H1 (cell line): ENCODE results near the gene PNMA6E. TPM values are rescaled to one million over a fixed set of nuclear protein-coding genes. Genes with fewer than 3 reads are reported as not detected.

Source experiments
- CTCF ChIA-PET: fragments of 300-600 bp; sonication (Branson Sonifier 250); formaldehyde crosslinking; loops from one replicate; lab custom pipeline; 2021; ENCODE audit not compliant: partially characterized antibody; lab: Charles Lee
- POLR2A ChIA-PET: fragments of 300-600 bp; sonication (Branson Sonifier 250); formaldehyde crosslinking; loops from one replicate; lab custom pipeline; 2021; ENCODE audit warnings: inconsistent platforms; ENCODE audit not compliant: partially characterized antibody; lab: Charles Lee
- DNase-seq, 2 experiments: peaks; one replicate each; pipeline versions ENCODE4 v3.0.0 to v3.0.0-alpha.2; 2010 to 2022; ENCODE audit warnings: low spot score in 2 of 2, low read depth in 1 of 2, mixed read lengths in 1 of 2
- FAIRE-seq: peaks from 2 replicates; lab custom pipeline; 2011; peaks lifted over from hg19 to GRCh38; lab: Jason Lieb, UNC
- H2AFZ ChIP-seq: 2 replicates; pipeline ENCODE4 v1.8.1; 2012; ENCODE audit warnings: low read length, inconsistent platforms
- H2AK5ac ChIP-seq: 2 replicates; pipeline ENCODE4 v1.6.1; 2013; ENCODE audit warnings: low read depth, low read length
- H2BK120ac ChIP-seq: replicated peaks from 2 replicates; pipeline ENCODE3; 2013; ENCODE audit warnings: low read depth, low read length, inconsistent platforms
- H2BK12ac ChIP-seq: 2 replicates; pipeline ENCODE4 v1.6.1; 2013; ENCODE audit warnings: low read depth, low read length
- H2BK15ac ChIP-seq: 2 replicates; pipeline ENCODE4 v1.6.1; 2013; ENCODE audit warnings: low read length
- H2BK20ac ChIP-seq: 2 replicates; pipeline ENCODE4 v1.6.1; 2013; ENCODE audit warnings: low read length
- H2BK5ac ChIP-seq: 2 replicates; pipeline ENCODE4 v1.6.1; 2013; ENCODE audit warnings: low read depth, low read length
- H3K14ac ChIP-seq: 2 replicates; pipeline ENCODE4 v1.6.1; 2013; ENCODE audit warnings: inconsistent platforms; ENCODE audit not compliant: insufficient read length
- H3K18ac ChIP-seq: 2 replicates; pipeline ENCODE4 v1.6.1; 2013; ENCODE audit warnings: low read length; ENCODE audit errors: extremely low read depth
- H3K23ac ChIP-seq: 2 replicates; pipeline ENCODE4 v1.6.1; 2013; ENCODE audit warnings: inconsistent platforms; ENCODE audit not compliant: insufficient read length
- H3K23me2 ChIP-seq: 2 replicates; pipeline ENCODE4 v1.6.1; 2013; ENCODE audit warnings: low read depth, low read length
- H3K27ac ChIP-seq: 2 replicates; pipeline ENCODE4 v1.6.1; 2011; ENCODE audit warnings: low read depth, low read length, inconsistent platforms
- H3K27me3 ChIP-seq, 4 experiments: replicated peaks in 1 of 4; 1 replicate in 1 of 4; 2 replicates in 3 of 4; pipeline versions ENCODE4 v1.6.1 to v1.8.1; 2011 to 2013; ENCODE audit warnings: low read length in 3 of 4, mild to moderate bottlenecking in 3 of 4, inconsistent platforms in 2 of 4, mixed read lengths in 2 of 4, moderate library complexity in 1 of 4; ENCODE audit not compliant: control insufficient read depth in 3 of 4, insufficient read depth in 3 of 4; ENCODE audit errors: extremely low read depth in 1 of 4
- H3K36me3 ChIP-seq, 4 experiments: 2 replicates each; pipeline versions ENCODE4 v1.6.1 to v1.8.1; 2011 to 2013; ENCODE audit warnings: mild to moderate bottlenecking in 4 of 4, low read length in 3 of 4, moderate library complexity in 2 of 4, control low read depth in 1 of 4, inconsistent platforms in 1 of 4; ENCODE audit not compliant: insufficient read depth in 4 of 4, control insufficient read depth in 2 of 4
- H3K4ac ChIP-seq: replicated peaks from 2 replicates; pipeline ENCODE3; 2013; ENCODE audit warnings: low read length, low read depth, mixed read lengths, inconsistent platforms; ENCODE audit not compliant: insufficient read length
- H3K4me1 ChIP-seq, 4 experiments: replicated peaks in 1 of 4; 1 replicate in 1 of 4; 2 replicates in 3 of 4; pipeline versions ENCODE4 v1.6.1 to v1.8.1; 2011 to 2013; ENCODE audit warnings: low read length in 3 of 4, inconsistent platforms in 2 of 4, mixed read lengths in 1 of 4; ENCODE audit not compliant: insufficient read depth in 4 of 4, control insufficient read depth in 3 of 4
- H3K4me2 ChIP-seq, 2 experiments: 2 replicates each; pipeline versions ENCODE4 v1.6.1 to v1.8.1; 2011 to 2013; ENCODE audit warnings: low read depth in 2 of 2, low read length in 2 of 2, control low read depth in 1 of 2, inconsistent platforms in 1 of 2, mild to moderate bottlenecking in 1 of 2; ENCODE audit not compliant: insufficient read depth in 1 of 2
- H3K4me3 ChIP-seq, 4 experiments: fragments of 200-600, 300-600 bp in 1 of 4; sonication (generic), shearing (Covaris generic), sonication (Bioruptor Twin) in 1 of 4; 2 replicates each; pipeline versions ENCODE4 v1.5.1 to v1.8.1; 2011 to 2016; ENCODE audit warnings: low read length in 4 of 4, low read depth in 3 of 4, control low read depth in 2 of 4, inconsistent platforms in 2 of 4, mild to moderate bottlenecking in 2 of 4, mixed read lengths in 1 of 4, moderate library complexity in 1 of 4; ENCODE audit not compliant: insufficient read depth in 2 of 4; ENCODE audit errors: extremely low read depth in 1 of 4
- H3K56ac ChIP-seq: replicated peaks from 2 replicates; pipeline ENCODE3; 2013; ENCODE audit warnings: low read depth, mild to moderate bottlenecking, mixed read lengths, low read length, inconsistent platforms; ENCODE audit not compliant: insufficient read length
- H3K79me1 ChIP-seq: 2 replicates; pipeline ENCODE4 v1.6.1; 2013; ENCODE audit warnings: low read depth, low read length, control low read depth
- H3K79me2 ChIP-seq, 2 experiments: 2 replicates each; pipeline versions ENCODE4 v1.6.1 to v1.8.1; 2012 to 2013; ENCODE audit warnings: low read length in 2 of 2, mild to moderate bottlenecking in 2 of 2, inconsistent platforms in 1 of 2; ENCODE audit not compliant: insufficient read depth in 2 of 2, control insufficient read depth in 1 of 2
- H3K9ac ChIP-seq, 4 experiments: replicated peaks in 1 of 4; 1 replicate in 1 of 4; 2 replicates in 3 of 4; pipeline versions ENCODE4 v1.6.1 to v1.8.1; 2011 to 2013; ENCODE audit warnings: low read depth in 3 of 4, low read length in 3 of 4, control low read depth in 2 of 4, mild to moderate bottlenecking in 2 of 4, moderate library complexity in 2 of 4, inconsistent platforms in 1 of 4; ENCODE audit errors: extremely low read depth in 1 of 4
- H3K9me3 ChIP-seq, 2 experiments: 2 replicates each; pipeline versions ENCODE4 v1.6.1 to v1.8.1; 2012 to 2013; ENCODE audit warnings: mild to moderate bottlenecking in 2 of 2, moderate library complexity in 2 of 2, control low read depth in 1 of 2, inconsistent platforms in 1 of 2, low read depth in 1 of 2, low read length in 1 of 2, mixed read lengths in 1 of 2; ENCODE audit not compliant: insufficient read depth in 2 of 2
- H4K20me1 ChIP-seq, 2 experiments: replicated peaks in 1 of 2; 2 replicates each; pipeline versions ENCODE3 to v1.8.1; 2011 to 2013; ENCODE audit warnings: inconsistent platforms in 2 of 2, low read length in 2 of 2, mild to moderate bottlenecking in 1 of 2; ENCODE audit not compliant: insufficient read depth in 2 of 2, control insufficient read depth in 1 of 2
- H4K5ac ChIP-seq: 2 replicates; pipeline ENCODE4 v1.6.1; 2013; ENCODE audit warnings: low read length, low read depth, mixed read lengths, inconsistent platforms; ENCODE audit not compliant: insufficient read length
- H4K8ac ChIP-seq: 2 replicates; pipeline ENCODE4 v1.8.0; 2013; ENCODE audit warnings: mild to moderate bottlenecking, moderate library complexity, low read length, inconsistent platforms; ENCODE audit not compliant: insufficient read depth; ENCODE audit errors: extremely low read depth
- H4K91ac ChIP-seq: replicated peaks from 2 replicates; pipeline ENCODE3; 2013; ENCODE audit warnings: low read length, mixed read lengths, inconsistent platforms; ENCODE audit not compliant: insufficient read length
- BACH1 ChIP-seq: IDR thresholded peaks from 2 replicates; pipeline ENCODE4 v1.6.1; 2012; ENCODE audit warnings: low read length, improper control_type of control experiment
- BRCA1 ChIP-seq: IDR thresholded peaks from 2 replicates; pipeline ENCODE4 v1.6.1; 2012; ENCODE audit warnings: low read depth, low read length, improper control_type of control experiment
- CEBPB ChIP-seq: IDR thresholded peaks from 2 replicates; pipeline ENCODE4 v1.6.1; 2012; ENCODE audit warnings: low read depth, low read length
- HDAC2 ChIP-seq, 2 experiments: fragments of 300-600 bp in 1 of 2; sonication (generic) in 1 of 2; IDR thresholded peaks; 2 replicates each; pipeline ENCODE4 v1.6.1; 2011 to 2012; ENCODE audit warnings: low read depth in 2 of 2, low read length in 2 of 2, mild to moderate bottlenecking in 2 of 2, moderate library complexity in 2 of 2, borderline replicate concordance in 1 of 2, inconsistent platforms in 1 of 2
- KDM5A ChIP-seq: fragments of 200-600 bp; IDR thresholded peaks from 2 replicates; pipeline ENCODE4 v1.7.1; 2012; ENCODE audit warnings: mild to moderate bottlenecking, low read length, inconsistent platforms, mixed read lengths
- MAFK ChIP-seq: IDR thresholded peaks from 2 replicates; pipeline ENCODE4 v1.6.1; 2012; ENCODE audit warnings: low read depth, mild to moderate bottlenecking, improper control_type of control experiment, low read length
- SIX5 ChIP-seq: IDR thresholded peaks from 2 replicates; pipeline ENCODE4 v1.6.1; 2011; ENCODE audit warnings: mild to moderate bottlenecking, low read depth, low read length
- TAF7 ChIP-seq: optimal IDR thresholded peaks from 2 replicates; pipeline ENCODE3; 2011; ENCODE audit warnings: low read depth, mild to moderate bottlenecking, inconsistent platforms, low read length, moderate library complexity, borderline replicate concordance
- WGBS, 2 experiments: shearing (Covaris generic) in 1 of 2; methylation state at CpG; one replicate each; pipeline versions ENCODE4 v1.1.6 to v1.1.7; 2013 to 2015; ENCODE audit warnings: low lambda C conversion rate in 2 of 2, mixed read lengths in 2 of 2, inconsistent platforms in 1 of 2, low coverage in 1 of 2, missing lambda C conversion rate in 1 of 2; ENCODE audit not compliant: insufficient replicate concordance in 2 of 2, insufficient coverage in 1 of 2, insufficient read length in 1 of 2; ENCODE audit errors: extremely low coverage in 1 of 2, missing lambda C conversion rate in 1 of 2; 5-methylcytosine and 5-hydroxymethylcytosine counted together
- polyA plus RNA-seq, 7 experiments: library from polyadenylated mRNA; depleted of rRNA in 3 of 7; stranded (reverse) in 5 of 7; unstranded in 2 of 7; fragments of >200 nt in 5 of 7; fragments of 200-250 nt in 2 of 7; gene quantifications; 1 replicate in 5 of 7; 2 replicates in 1 of 7; 4 replicates in 1 of 7; pipeline versions ENCODE4 v1.2.1 to v1.2.3, GENCODE V29; 2011 to 2013; ENCODE audit warnings: missing spikeins in 2 of 7, mixed read lengths in 2 of 7
- total RNA-seq: library from RNA; stranded (reverse); fragmentation: NEBNext Ultra II Directional; extraction: Animal tissue kit (Norgen Biotek cat#: 25700); gene quantifications from 2 replicates; pipeline ENCODE4 v1.2.1, GENCODE V29; 2021
- TF ChIP-seq, protein P1 (sequence below): IDR thresholded peaks from 2 replicates; pipeline ENCODE4 v1.6.1; 2012; ENCODE audit warnings: inconsistent platforms

PNMA6E gene
- total and polyA plus RNA-seq, 2 of the 8 experiments (the other 6 are each of a cell fraction or from before 2014, with no cell fraction given), result not detected

DNA sequence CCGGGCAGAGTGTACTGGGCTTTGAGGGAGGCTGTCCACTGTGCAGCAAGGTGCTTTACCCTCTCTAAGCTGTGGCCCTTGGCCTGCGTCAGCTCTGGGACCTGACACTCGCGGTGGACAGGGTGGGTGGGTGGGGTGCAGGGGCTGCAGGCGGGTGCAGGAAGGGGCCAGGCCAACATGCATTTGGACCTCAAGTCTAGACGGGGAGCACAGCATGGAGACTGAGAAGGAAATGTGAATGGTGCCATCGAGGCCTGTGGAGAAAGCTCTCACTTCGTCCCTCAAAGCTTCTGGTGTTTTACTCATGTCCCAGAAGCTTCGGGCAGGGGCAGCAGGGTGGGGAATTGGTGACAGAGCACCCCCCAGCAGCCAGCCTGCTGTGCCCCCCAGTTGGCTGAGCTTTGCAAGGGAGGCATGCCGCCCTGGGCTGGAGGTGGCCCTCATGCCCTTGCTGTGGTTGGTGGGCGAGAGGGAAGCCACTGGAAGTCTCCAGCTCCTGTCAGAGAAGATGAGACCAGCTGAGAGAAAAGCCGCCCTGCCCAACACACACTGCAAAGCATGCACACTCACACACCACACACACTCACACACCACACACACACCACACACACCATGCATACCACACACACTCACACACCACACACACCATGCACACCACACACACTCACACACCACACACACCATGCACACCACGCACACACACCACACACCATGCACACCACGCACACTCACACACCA, 12.3 kb downstream of the PNMA6E start:
- no peak overlapping the region for H3K18ac ChIP-seq
- no peak overlapping the region for H2BK15ac ChIP-seq
- H2BK120ac ChIP-seq, result no peak overlapping the region
- no peaks in the 10 kb centered on the region for H3K4me1 ChIP-seq
- no peak overlapping the region for H3K4ac ChIP-seq
- no peak overlapping the region for H4K5ac ChIP-seq
- no peaks in the 10 kb centered on the region for H3K36me3 ChIP-seq
- H3K23me2 ChIP-seq, result peaks cover 29% of the 10 kb centered on the region; the same call in 1 of the 2 replicates
- no peak overlapping the region for H3K23ac ChIP-seq
- H3K14ac ChIP-seq, result no peak overlapping the region
- DNase-seq (no peak), FAIRE-seq (no peak)
- no peak overlapping the region for H2AFZ ChIP-seq
- no peak overlapping the region for H3K56ac ChIP-seq
- no peak for TF ChIP-seq SIX5
- TF ChIP-seq BACH1, result no peak
- TF ChIP-seq TAF7, result no peak
- no peak for TF ChIP-seq MAFK
- no peak for TF ChIP-seq HDAC2 (IDR thresholded peaks at IDR 0.05; ENCODE audit: borderline replicate concordance in 1 of 2, low read depth in 2 of 2, low read length in 2 of 2)
- TF ChIP-seq CEBPB, result no peak
- TF ChIP-seq, protein P1, sequence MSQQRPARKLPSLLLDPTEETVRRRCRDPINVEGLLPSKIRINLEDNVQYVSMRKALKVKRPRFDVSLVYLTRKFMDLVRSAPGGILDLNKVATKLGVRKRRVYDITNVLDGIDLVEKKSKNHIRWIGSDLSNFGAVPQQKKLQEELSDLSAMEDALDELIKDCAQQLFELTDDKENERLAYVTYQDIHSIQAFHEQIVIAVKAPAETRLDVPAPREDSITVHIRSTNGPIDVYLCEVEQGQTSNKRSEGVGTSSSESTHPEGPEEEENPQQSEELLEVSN, result no peak
- TF ChIP-seq BRCA1, result no peak
- no peak for TF ChIP-seq KDM5A
- no peaks in the 10 kb centered on the region for H4K20me1 ChIP-seq
- H3K79me2 ChIP-seq, result no peaks in the 10 kb centered on the region
- ChIA-PET POLR2A (no interaction called here), CTCF (interaction anchor here (1.0 kb wide), 1 partner anchor 10 kb away, joined by 5 read pairs; no protein-coding TSS in a partner anchor)
- no peak overlapping the region for H4K8ac ChIP-seq
- H2BK12ac ChIP-seq, result no peak overlapping the region
- no peak overlapping the region for H2AK5ac ChIP-seq
- H3K4me3 ChIP-seq, result no peak overlapping the region
- H3K9me3 ChIP-seq, result peaks cover 0 to 15% of the 10 kb centered on the region in 2 experiments; a peak in 1 of 4 replicates
- no peak overlapping the region for H3K9ac ChIP-seq
- no peak overlapping the region for H3K27ac ChIP-seq
- WGBS, 2 experiments, result 95% methylated on average over 4 of the region's 14 CpGs; no CpG with 5 or more reads in 1 of the 2 experiments
- no peak overlapping the region for H2BK20ac ChIP-seq
- H3K79me1 ChIP-seq, result no peaks in the 10 kb centered on the region
- H3K27me3 ChIP-seq, result no peaks in the 10 kb centered on the region; a peak in 1 of 7 replicates
- H3K4me2 ChIP-seq, result no peak overlapping the region
- H4K91ac ChIP-seq, result no peak overlapping the region
- no peak overlapping the region for H2BK5ac ChIP-seq
